ENCODE data around the gene ATP11C.
"Not testable (repeated sequence)": the region's sequence is repeated elsewhere in the genome, so short reads cannot be mapped to it uniquely, and the experiment has no call there.

Gene ATP11C

DNA sequence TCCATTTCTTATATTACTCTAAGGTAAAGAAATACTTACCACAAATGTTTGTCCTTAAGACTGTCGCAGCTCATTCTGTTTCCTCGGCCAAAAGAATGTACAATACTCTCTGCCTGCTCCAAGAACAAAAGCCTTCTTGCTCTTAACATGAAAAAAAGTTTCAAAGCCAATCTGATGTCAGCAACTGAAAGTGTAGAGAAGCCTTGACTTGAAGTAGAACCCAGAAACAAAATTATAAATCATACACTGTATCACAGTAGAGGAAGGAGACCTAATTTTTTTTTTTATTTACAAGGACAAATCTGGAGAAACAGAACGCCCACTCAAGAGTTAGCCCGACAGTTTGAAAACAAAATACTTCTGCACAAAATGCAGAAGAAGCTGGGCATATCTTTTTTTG lies 224.8 kb downstream of the ATP11C start, which contains the start of gene MCF2:
MCF2 (minus strand) TSS at position 101 of the 400 bp plus-strand sequence. CDS start 56,423 bp downstream, outside the sequence.
- no peak for DNase-seq

DNA sequence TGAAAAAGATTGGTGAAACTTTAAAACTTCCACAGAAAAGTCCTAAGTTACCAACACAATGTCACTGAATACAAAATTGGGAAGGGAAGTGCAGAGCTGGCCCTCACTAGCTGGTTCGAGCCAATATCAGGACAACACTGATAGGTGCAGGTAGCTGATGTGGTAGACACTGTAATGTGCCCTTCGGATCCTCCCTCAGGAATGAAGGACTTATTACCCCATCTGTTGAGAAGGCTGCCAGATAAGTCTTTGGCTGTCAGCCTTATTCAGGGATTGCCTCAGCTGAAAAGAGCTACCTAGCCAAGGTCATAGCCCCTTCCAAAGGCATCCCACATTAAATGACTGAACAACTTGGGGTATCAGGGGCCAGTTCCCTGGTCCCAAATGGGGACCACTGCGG lies 230.2 kb downstream of the ATP11C start:
- DNase-seq, result no peak

DNA sequence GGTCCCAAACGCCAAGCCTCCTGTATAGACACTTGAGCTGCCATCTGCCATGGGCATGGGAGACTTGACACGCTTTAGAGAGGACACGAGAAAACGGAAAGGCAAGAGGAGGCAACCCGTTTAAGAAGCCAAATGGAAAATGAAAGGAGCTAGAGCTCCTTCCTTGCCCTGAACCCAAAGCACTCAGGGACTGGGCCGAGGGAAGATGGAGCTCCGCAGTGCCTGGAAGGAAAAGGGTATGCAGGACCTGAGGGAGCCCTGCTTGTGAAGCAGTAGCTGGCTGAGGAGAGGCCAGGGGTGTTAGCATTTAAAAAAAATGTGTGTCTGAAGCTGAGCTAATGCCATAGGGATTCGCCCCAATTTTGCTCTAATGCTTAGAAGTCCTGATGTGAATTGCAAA lies 239.9 kb downstream of the ATP11C start:
- no peak for DNase-seq

DNA sequence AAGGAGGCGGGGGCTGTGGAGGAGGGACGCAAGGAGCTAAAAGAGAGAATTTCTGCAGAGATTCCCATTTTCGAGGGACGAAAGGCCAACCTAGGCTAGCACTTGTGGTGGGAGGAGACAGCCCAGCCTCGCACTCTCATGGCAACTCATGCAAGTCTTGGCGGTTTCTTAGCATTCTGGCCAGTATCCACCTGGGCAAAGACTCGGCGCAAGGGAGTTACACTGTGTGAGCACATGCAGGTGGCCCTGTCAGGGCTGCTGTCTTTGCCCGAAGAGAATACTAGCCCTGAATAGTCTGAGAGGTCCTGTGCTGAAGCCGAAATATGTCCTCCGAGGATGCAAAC lies 240.4 kb downstream of the ATP11C start:
- no peak for DNase-seq

DNA sequence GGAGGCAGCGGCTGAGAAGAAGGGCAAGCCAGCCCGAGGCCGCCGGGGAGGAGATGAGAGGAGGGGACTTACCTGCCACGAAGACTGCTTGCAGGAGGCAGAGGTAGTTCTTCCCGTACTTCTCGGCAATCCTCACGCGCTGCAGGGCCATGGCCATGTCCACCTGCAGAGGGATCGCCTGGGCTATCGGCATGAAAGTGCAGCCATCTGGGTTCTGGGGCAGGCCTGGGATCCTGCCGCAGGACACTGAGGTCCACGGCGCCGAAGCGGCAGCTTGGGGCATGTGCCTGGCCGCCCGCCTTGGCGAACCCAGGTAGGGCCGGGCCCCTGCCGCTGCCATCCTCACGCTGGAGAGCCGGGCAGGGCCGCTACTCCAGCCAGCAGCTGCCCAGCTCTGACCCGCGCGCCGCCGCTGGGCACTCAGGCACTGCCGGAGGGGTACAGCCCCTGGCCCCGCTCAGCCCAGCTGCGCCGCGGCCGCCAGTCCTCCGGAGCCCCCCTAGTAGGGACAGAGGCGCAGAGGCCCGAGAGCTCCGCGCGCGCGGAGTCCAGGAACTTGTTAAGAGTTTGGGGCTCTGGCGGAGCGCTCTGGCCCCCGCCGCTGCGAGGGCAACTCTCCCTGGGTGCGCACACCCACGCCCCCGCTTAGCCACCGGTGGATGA lies 240.9 kb downstream of the ATP11C start:
- no peak for DNase-seq

DNA sequence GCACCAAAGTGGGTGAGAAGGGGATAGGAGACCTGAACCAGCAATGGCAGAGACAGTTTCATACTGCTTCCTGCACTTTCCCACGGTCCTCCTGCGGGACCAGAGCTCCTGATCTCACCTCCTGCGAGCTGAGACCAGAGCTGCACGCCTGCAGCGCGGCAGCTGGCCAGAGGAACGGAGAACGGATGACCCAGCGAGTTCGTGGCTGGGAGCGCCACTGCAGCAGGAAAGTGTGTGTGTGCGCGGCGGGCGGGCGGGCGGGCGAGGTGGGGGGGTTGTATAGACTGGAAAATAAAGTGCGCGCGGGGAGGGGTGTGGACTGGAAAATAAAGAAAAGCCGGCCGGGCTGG lies 241.4 kb downstream of the ATP11C start:
- peak; percentile 5 for DNase-seq

DNA sequence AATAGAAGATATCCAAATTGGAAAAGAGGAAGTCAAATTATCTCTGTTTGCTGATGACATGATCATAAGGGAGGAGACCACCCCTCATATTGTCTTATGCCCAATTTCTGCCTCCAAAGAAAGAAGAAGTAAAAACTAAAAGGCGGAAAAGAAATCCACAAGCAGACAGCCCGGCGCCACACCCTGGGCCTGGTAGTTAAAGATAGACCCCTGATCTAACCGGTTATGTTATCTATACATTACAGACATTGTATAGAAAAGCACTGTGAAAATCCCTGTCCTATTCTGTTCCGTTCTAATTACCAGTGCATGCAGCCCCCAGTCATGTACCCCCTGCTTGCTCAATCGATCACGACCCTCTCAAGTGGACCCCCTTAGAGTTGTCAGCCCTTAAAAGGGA lies 247.7 kb downstream of the ATP11C start:
- not testable (repeated sequence) for DNase-seq

DNA sequence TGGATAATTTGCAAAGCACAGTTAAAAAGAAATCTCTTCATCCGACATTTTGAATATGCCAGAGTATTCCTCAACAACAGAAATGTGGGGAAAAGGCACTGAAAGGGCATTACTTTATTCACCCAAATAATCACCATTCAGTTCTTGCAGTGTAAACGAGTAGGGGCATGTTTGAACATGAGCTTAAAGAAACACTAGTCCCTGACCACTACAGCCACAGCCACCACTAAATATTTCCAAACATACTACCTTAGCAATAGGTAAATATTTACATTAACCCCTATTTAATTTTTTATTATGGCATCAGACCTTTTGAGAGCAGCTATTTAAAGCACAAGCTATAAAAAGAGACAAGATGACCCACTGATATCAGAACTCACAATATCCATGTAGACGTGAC lies 252.5 kb downstream of the ATP11C start:
- no peak for DNase-seq

Data from fibroblast of skin of scalp (primary cell).